D341Med (cell line): Measurements from ENCODE around the gene COA8.

Experiments
- DNase-seq: peaks from one replicate; pipeline ENCODE4 v3.0.0; 2012; ENCODE audit warnings: low spot score

The COA8 gene

DNA sequence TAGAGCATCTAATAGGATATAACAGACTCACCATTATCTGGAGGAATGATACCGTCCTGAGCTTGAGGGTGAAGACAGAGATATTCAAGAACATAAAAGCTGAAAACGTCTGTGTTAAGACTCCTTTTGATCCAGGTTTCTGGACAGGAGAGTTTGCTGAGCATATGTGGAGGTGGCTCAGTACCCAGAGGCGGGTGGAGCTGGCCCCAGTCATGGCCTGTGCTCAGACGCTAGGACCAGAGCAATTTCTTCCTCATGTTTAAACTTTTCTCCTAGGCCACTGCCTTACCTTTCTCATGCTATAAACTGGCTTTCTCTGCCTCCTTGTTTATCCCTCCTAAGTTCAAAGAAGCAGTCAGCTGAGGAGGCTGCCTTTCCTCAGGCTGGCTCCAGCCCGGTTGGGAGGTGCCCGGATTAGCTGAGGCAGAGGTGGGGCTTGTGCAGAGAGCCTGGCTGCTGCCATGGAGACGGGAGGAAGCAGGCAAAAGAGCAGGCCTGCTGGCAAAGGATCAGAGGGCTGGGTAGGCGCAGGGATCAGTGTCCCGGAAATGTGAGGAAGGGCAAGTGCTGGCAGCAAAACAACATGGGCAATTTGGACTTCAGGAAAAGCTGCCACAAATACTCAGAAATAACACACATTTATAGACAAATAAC is 13.7 kb downstream of the COA8 start:
- DNase-seq: peak; percentile 96

DNA sequence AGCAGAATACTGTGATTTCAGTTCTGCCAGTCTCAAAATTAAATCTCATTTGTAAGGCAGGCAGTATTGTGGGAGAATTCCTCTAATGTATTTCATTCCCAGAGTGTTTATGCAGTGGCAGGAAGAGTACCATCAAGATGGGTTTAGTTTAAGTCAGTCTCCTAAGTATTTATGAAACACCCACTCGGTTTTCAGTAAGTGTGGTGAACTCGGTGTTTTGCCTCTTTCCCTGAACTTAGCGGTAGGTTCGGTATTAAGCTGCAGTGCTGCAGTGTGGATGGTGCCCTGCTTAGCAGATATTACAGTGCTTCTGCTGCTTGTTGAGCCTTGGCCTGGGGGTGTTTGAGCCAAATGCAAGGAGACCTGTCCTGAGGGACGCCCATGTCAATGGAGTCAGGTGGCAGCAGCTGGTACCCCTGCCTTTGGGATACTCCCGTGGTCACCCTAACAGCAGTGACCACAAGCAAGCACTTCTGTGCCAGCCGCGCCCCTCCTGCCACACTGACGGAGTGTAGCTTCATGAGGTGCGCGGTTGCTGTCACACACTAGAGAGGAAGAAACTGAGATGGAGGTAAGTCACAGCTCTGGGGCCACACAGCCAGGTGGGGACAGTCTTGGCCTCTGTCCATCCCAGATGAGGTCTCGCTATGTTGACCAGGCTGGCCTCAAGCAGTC is 15.8 kb downstream of the COA8 start:
- no peak for DNase-seq

DNA sequence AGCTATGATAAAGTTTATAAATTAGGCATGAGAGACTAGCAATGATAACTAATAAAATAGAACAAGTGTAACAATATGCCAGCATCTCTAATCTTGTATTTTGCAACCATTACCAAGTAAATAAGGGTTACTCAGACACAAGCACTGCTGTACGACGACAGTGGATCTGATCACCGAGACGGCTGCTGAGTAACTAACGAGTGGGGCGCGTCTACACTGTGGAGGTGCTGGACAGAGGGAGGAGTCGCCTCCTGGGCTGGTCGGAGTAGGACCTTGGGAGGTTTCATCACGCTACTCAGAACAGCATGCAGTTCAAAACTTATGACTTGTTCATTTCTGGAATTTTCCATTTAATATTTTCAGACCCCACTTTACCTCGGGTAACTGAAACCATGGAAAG is 18.4 kb downstream of the COA8 start:
- DNase-seq: no peak

DNA sequence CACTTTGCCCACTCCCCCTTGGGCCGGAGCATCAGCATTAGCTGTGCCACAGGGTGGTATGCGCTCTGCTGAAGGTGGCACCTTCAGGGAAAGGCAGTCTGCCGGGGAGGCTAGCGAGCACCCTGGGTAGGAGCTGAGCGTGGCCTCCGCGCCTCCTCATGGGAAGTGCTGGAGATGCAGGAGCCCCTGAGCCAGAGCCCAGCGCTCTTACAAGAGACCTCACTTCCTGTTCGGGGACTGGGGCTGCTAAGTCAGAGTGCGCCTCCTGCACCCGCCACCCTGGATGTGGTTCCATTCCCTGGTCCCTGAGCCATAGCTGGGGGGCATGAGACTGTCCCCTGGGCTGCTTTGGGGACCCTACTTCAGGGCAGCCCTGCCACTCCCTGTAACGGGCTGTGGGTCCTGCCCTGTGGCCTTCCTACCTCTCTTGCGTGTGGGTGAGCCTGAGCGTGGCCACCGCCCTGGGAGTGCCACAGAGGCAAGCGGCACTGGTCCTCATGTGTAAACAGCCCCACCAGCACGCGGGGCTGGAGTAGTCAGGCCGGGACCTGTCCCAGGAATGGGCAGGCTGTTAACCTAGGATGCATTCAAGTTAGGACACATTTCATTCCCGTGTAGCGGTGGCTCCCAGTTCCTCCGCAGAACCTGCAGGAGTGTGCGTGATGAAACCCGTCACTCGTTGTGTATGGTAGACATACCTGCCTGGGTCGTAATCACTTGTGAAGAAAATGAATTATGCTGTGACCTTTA is 19.4 kb downstream of the COA8 start:
- DNase-seq: no peak

DNA sequence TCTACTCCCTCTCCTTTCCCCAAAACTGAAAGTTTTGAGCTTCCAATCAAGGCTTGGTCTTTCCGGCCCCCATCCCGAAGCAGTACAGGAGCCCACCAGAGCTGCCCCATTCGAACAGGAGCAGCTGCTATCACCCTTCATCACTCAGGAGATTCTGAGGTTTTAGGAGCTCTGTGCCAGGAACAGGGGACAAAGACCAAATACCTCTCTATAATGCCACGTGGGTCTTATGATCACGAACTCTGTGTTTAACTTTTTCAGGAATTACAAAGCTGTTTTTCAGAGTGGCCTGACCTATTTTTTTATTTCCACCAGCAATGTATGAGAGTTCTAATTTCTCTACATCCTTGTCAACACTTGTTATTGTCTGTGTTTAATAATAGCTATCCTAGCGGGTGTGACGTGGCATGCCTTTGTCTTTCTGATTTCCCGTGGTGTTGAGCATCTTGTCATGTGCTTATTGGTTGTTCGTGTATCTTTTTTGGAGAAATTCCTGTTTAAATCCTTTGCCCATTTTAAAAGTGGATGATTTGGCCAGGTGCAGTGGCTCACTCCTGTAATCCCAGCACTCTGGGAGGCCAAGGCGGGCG is 21.7 kb downstream of the COA8 start:
- no peak for DNase-seq

DNA sequence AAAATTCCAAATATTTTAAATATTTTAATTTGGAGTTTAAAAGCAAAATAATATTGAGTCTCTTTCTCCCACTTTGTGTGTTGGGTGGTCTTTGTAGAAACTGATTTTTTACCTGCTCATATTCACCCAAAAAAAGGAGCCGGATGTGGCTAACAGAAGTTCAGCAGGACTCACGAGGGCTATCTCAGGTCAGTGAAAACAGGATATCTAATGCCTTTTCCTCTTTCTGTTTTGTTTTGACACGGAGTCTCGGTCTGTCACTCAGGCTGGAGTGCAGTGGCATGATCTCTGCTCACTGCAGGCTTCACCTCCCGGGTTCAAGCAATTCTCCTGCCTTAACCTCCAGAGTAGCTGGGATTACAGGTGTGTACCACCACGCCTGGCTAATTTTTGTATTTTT is 30.8 kb downstream of the COA8 start:
- DNase-seq: no peak

DNA sequence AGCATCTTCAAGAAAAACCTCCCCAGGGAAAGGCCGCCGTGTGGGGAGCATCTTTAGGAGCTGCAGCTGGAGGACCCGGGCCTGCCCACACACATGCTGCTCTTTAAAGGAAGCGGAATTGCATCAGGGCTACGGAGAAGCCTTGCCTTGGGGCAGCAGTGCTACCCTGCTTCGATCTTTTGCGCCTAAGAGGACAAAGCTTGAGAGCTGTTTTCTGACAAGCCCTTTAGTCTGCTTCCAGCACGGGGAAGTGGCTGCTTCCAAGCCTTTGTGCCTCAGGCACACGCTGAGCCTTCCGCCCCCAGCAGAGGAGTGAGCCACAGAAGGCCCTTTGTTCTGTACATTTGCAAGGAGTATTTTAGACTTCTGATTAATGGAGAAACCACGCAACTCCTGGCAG is 31.5 kb downstream of the COA8 start:
- no peak for DNase-seq

DNA sequence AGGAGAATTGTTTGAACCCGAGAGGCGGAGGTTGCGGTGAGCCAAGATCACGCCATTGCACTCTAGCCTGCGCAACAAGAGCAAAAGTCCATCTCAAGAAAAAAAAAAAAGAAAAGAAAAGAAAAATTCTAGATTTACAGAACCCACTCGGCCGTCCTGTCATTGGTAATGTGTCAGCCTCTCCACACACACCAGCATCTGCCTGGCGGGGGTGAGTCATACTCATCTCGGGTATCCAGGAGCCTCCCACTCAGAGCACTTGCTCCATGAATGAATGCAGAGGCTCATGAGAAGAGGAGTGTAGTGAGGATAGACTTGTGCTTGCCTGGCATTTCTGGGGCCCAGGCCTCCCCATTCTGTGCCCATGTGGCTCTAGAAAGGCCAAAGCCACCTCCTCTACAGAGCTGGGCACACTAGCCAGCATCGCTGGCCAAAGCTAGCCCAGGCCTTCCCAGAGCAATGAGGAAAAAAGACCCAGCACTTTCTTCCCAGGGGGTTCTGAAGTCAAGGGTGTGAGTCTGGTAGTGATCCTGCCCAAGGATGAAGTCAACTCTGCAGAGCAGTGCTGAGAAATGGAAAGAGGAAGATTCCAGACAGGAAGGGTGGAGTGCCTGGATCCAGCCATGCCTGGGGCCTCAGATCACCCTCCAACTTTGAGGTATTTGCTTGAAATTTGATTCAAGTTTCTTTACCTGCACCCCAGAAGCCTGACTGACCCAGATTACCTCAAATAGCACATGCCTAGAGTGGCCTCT is 35.0 kb downstream of the COA8 start:
- DNase-seq: no peak

DNA sequence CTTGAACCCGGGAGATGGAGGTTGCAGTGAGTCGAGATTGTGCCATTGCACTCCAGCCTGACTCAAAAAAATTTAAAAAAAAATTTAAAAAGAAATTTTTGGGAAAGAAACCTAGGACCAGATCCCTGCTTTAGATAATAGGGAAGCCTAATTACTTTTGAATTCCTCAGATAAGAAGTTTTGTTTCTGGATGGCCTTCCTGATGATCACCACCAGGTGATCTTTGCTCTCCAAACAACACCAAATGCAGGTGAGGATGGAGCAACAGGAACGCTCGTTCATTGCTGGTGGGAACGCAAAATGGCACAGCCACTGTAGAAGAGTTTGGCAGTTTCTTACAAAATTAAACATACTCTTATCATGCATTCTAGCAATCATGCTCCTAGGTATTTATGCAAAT is 37.7 kb downstream of the COA8 start:
- DNase-seq: no peak

DNA sequence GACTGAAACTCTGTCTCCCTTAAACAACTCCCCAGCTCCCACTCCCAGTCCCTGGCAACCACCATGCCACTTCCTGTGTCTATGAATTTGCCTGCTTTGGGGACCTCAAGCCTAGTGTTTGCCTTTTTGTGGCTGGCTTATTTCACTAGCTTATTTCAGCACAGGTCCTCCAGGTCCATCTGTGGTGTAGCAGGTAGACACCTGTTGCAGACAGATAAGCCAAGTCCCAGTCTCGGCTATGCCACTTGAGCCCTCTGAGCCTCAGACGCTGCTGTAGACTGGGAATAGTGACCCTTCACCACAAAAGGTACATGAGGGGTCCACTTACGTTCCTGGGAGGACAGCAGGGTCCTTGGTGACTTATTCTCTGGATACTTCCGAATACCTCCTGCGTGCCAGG is 41.9 kb downstream of the COA8 start:
- no peak for DNase-seq

DNA sequence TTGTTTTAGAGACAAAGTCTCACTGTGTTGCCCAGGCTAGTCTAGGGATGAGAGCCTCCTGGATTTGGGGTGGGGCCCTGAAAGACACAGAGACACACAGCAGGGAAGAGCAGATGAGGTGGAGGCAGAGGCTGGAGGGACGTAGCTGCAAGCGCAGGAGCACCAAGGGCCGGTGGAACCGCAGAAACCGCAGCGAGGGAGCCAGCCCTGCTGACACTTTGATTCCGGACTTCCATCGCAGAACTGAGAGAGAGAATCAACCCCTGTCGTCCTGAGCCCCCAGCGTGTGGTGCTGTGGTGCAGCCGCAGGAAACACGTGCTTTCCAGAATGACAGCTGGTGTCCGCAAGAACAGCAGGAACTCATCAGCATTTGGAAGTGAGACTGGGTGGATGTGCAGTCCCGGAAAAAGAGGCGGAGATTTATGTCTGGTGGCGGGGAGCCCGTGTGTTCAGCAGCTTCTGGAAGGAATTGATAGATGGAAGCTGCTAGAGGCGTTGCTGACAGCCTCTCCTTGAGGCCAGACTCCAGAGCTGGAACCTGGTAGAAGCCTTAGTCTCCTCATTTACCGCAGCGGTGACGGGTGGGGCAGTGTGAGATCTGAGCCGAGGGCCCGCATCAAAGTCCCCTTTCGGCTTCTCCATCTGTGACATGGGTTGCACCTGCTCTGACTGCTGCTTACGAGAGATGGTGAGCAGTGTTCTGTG is 44.4 kb downstream of the COA8 start:
- DNase-seq: peak; percentile 85

DNA sequence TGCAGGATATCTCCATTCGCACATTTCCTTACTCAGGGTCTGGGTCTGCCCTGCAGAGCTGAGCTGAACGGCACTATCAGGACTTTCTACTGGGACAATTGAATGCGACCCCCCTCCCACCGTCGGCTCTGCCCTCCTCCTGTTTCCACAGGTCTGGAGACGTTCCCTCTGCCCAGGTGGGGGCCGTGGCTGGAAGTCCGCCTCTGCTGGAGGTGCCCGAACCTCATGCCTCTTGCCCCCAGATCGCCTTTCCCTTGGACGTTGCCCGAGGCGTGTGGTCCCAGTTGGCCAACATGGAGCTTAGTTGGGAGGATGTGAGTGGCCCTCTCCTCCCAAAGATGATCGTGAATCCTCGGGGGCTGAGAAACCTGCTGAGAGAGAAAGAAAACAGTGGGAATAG is 45.1 kb downstream of the COA8 start:
- DNase-seq: peak; percentile 24

DNA sequence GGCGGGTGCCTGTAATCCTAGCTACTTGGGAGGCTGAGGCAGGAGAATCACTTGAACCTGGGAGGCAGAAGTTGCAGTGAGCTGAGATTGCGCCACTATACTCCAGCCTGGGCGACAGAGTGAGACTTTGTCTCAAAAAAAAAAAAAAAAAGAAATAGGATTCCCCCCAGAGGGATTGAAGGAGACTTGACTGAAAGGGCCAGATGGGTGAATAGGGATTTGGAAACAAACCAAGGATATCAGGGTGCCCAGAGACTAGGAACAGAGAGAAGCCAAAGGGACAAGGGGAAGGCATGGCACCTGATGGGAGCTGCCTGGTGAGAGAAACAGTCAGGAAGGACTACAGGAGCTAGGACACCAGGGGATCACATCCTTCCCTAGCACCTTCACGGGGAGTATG is 46.3 kb downstream of the COA8 start:
- DNase-seq: peak; percentile 75

DNA sequence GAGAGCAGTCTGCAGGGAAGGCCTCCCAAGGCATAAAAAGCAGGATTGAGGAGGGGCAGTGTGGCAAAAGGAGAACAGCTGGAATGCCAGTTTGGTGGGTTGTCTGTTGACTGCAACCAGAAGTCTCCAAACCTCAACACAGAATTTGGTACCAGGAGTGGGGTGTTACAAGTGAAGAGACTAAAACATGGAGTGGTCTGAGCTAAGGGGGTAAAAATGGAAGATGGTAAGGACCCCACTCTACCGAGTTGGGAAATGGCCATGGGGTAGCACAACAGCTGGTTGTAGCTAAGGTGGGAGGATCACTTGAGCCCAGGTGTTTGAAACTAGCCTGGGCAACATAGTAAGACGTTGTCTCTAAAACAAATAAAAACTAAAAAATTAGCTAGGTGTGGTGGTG is 48.5 kb downstream of the COA8 start:
- no peak for DNase-seq

DNA sequence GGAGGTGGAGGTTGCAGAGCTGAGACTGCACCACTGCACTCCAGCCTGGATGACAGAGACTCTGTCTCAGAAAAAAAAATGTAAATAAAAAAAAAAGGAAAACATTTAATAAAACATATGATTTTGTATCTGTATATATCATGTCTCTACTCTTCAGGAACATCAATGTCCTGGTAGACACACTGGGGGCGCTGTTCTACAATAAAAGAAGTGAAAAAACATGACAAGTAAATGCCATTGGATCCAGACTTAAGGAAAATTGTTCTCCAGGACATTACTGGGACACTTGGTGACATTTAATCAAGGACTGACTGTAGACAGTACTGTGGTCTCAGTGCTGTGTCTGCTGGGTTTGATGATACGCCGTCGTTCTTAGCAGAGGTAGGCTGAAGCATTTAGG is 50.8 kb downstream of the COA8 start:
- no peak for DNase-seq

DNA sequence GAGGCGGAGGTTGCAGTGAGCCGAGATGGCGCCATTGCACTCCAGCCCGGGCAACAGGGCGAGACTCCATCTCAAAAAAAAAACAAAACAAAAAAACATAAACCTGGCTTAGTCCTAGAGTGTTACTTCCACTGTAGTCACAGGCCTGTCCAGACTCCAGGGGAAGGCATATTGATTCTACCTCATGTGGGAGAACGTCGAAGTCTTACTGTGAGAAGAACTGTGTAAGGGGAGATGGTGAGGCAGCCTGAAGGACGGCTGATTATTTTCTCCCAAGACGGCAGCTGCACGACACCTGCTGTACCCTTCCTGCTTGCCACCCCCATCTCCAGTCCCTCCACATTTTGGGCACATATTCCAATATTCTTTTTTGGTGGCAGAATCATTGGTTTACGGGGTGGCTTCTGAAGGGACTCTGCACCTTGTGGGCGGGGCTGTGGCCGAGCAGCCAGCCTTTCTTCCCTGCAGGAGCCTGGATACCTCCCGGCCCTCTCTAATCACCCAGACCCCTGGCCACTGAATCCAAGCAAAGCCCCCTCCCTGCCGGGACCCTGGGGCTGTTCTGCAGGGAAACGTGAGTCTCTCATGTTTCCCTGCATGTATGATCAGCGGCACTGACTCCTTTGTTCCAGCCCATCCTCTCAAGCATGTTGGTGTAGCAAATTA is 54.0 kb downstream of the COA8 start:
- no peak for DNase-seq

DNA sequence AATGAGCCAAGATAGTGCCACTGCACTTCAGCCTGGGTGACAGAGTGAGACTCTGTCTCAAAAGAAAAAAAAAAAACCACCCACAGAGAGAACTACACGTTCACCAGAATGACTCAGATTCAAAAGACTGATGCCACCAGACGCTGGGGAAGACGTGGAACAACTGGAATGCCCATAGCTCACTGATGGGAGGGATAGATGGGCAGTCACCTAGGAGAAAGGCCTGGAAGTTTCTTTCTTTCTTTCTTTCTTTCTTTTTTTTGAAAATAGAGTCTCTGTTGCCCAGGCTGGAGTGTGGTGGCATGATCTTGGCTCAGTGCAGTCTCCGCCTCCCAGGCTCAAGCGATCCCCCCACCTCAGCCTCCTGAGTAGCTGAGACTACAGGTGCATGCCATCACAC is 56.3 kb downstream of the COA8 start:
- no peak for DNase-seq

DNA sequence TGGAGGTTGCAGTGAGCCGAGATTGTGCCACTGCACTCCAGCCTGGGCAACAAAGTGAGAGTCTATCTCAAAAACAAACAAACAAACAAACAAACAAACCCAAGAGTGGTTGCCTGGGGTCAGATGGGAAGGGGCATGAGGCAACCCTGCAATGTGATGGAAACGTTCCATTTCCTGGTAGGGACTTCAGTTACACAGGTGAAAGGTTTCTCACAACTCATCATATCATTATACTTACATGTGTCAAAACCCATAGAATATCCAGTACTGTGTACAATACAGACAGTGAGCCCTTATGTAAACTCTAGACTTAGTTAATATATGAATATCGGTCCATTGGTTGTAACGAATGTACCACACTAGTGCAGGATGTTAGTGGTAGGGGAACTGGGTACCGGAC is 59.1 kb downstream of the COA8 start:
- DNase-seq: no peak

DNA sequence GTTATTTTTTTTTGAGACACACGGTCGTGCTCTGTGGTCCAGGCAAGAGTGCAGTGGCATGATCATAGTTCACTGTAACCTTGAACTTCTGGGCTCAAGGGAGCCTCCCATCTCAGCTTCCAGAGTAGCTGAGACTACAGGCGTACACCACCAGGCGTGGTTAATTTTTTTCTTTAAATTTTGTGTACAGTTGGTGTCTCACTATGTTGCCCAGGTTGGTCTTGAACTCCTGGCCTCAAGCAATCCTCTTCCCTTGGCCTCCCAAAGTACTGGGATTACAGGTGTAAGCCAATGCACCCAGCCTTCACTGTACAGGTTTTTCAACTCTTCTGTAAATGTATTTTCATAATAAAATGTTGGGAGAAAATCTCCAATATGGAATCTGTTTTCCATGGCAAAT is 60.5 kb downstream of the COA8 start:
- DNase-seq: no peak

DNA sequence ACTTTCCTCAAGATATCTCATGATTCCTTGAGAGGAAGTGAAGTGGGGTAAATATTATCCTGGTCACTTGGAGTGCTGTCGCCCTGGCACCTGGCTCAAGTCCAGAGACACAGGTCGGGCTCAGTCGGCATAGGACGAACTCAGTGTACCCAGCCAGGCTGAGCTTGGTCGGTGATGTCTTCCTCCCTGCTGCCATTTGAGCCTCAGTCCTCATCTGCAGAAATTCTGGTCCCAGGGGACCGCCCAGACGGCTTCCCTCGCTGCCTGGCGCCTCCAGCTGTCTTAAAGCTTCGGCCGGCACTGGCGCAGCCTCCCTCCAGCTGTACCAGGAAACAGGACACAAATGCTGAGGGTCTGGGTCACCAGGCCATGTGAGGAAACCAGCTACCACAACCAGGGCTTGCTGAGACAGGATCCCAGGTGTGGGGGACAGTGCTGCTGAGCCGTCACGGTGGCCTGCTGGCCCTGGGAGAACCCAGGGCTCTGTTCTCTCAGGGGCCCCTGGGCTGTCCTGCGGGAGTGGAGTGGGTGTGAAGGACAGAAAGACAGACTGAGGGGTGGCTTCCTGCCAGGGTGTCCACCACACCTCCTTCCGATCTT is 61.2 kb downstream of the COA8 start:
- DNase-seq: peak; percentile 83

DNA sequence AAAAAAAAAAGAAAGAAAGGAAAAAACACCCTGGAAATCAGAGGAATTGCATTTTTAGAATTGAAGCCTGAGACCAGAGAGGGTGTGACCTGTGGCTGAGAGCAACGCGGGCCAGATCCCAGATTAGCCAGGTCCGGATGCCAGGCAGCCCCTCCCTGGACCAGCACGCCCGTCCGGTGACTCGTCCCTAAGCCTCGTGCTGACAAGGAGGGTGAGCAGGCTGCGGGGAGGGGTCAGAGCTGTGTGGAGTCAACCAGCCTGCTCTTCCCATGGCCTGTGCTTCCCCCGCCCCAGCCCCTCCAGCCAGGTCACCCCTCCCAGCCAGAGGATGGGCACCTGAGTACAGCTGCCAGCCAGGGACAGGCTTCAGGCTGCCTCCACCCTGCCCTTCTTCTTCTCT is 62.1 kb downstream of the COA8 start:
- DNase-seq: no peak
